HL-60 (cell line): ENCODE results near the gene LTB4R2.
A peak's percentile ranks its signal among the peaks of the same experiment; 100 is the strongest.

Experiments used
- DNase-seq, 2 experiments: peaks; one replicate each; pipeline ENCODE4 v3.0.0-alpha.2; 2010 to 2020; ENCODE audit warnings: low read depth in 1 of 2, low spot score in 1 of 2
- H3K27ac ChIP-seq: fragments of 250-450 bp; sonication (Bioruptor Pico); replicated peaks from 2 replicates; pipeline ENCODE4 v1.5.1; 2020; ENCODE audit warnings: mild to moderate bottlenecking, moderate library complexity
- H3K27me3 ChIP-seq: fragments of 250-450 bp; sonication (Bioruptor Pico); 2 replicates; pipeline ENCODE4 v1.5.1; 2021; ENCODE audit warnings: mild to moderate bottlenecking, moderate library complexity; ENCODE audit not compliant: insufficient read depth, poor library complexity, severe bottlenecking
- H3K4me3 ChIP-seq: replicated peaks from 2 replicates; pipeline ENCODE4 v1.5.1; 2011; ENCODE audit warnings: mild to moderate bottlenecking, control low read depth, low read length; ENCODE audit not compliant: insufficient read depth
- CTCF ChIP-seq: IDR thresholded peaks from one replicate; pipeline ENCODE4 v1.5.1; 2011; ENCODE audit warnings: low read length, control low read depth, inconsistent platforms; ENCODE audit not compliant: insufficient read depth
- GABPA ChIP-seq: IDR thresholded peaks from 2 replicates; pipeline ENCODE4 v1.6.1; 2012; ENCODE audit warnings: low read depth
- POLR2AphosphoS5 ChIP-seq: IDR thresholded peaks from 2 replicates; pipeline ENCODE4 v1.6.1; 2012; ENCODE audit warnings: low read depth
- REST ChIP-seq: IDR thresholded peaks from 2 replicates; pipeline ENCODE4 v1.6.1; 2012; ENCODE audit warnings: low read depth; ENCODE audit not compliant: insufficient replicate concordance
- SPI1 ChIP-seq: IDR thresholded peaks from 2 replicates; pipeline ENCODE4 v1.6.1; 2012; ENCODE audit warnings: low read depth, mild to moderate bottlenecking, borderline replicate concordance

The LTB4R2 gene

GRCh38 chr14:24281636-24282035, 28.3 kb upstream of the LTB4R2 start:
- no peak for TF ChIP-seq POLR2AphosphoS5
- no peak for TF ChIP-seq REST
- TF ChIP-seq GABPA: no peak
- TF ChIP-seq SPI1: no peak; the same call in 1 of the 2 replicates
- TF ChIP-seq CTCF: no peak
- Histone ChIP-seq H3K4me3 (no peak overlapping the region), H3K27ac (peak overlapping the region; percentile 36), H3K27me3 (no peaks in the 10 kb centered on the region)
- peak in 1 of 2 experiments; percentile 48 for DNase-seq

GRCh38 chr14:24282736-24283135, 27.2 kb upstream of the LTB4R2 start:
- TF ChIP-seq SPI1: no peak
- TF ChIP-seq POLR2AphosphoS5: no peak
- TF ChIP-seq REST: no peak
- no peak for TF ChIP-seq GABPA
- no peak for TF ChIP-seq CTCF
- no peak overlapping the region for H3K27ac ChIP-seq
- no peak for DNase-seq
- H3K4me3 ChIP-seq: no peak overlapping the region
- H3K27me3 ChIP-seq: no peaks in the 10 kb centered on the region

- no peak overlapping the region for H3K4me3 ChIP-seq
- no peak for DNase-seq
- no peak overlapping the region for H3K27ac ChIP-seq
- no peaks in the 10 kb centered on the region for H3K27me3 ChIP-seq
- TF ChIP-seq POLR2AphosphoS5 (no peak), REST (no peak), SPI1 (no peak), GABPA (no peak), CTCF (no peak)
These were observed 26.0 kb upstream of the LTB4R2 start for GRCh38 chr14:24283796-24284460.
